Tibial nerve (tissue), 3 donors: ENCODE data around the gene ARMH3.

ENCODE experiments used
- POLR2A ChIP-seq, 2 donors: fragments of 450-650 bp; IDR thresholded peaks; one replicate each; pipeline ENCODE4 v1.6.1; 2017; ENCODE audit warnings: antibody characterized with exemption in 2 of 2, mild to moderate bottlenecking in 2 of 2, moderate library complexity in 2 of 2
- TF ChIP-seq, protein P1 (sequence below), 5 experiments: fragments of 200-600 bp in 3 of 5; fragments of 450-650 bp in 2 of 5; sonication (generic) in 3 of 5; IDR thresholded peaks; one replicate each; pipeline ENCODE4 v1.5.1; 2016 to 2019; ENCODE audit warnings: antibody characterized with exemption in 5 of 5, mild to moderate bottlenecking in 3 of 5, moderate library complexity in 2 of 5

- TF ChIP-seq, protein P1, sequence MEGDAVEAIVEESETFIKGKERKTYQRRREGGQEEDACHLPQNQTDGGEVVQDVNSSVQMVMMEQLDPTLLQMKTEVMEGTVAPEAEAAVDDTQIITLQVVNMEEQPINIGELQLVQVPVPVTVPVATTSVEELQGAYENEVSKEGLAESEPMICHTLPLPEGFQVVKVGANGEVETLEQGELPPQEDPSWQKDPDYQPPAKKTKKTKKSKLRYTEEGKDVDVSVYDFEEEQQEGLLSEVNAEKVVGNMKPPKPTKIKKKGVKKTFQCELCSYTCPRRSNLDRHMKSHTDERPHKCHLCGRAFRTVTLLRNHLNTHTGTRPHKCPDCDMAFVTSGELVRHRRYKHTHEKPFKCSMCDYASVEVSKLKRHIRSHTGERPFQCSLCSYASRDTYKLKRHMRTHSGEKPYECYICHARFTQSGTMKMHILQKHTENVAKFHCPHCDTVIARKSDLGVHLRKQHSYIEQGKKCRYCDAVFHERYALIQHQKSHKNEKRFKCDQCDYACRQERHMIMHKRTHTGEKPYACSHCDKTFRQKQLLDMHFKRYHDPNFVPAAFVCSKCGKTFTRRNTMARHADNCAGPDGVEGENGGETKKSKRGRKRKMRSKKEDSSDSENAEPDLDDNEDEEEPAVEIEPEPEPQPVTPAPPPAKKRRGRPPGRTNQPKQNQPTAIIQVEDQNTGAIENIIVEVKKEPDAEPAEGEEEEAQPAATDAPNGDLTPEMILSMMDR (IDR thresholded peaks at IDR 0.05) = no peak
- no peak for TF ChIP-seq POLR2A (IDR thresholded peaks at IDR 0.05)
These were observed 243.4 kb downstream of the ARMH3 start for GRCh38 chr10:101812606-101813005.
